PC-9 (cell line): ENCODE measurements around the gene MRPL40. TPM values are rescaled to one million over a fixed set of nuclear protein-coding genes. Genes with fewer than 3 reads are reported as not detected.

Source experiments
- BruUV-seq: library from RNA; stranded (reverse); fragments of 400-500 nt; replicated peaks from 2 replicates; lab custom pipeline; 2021; lab: Mats Ljungman, UMichigan
- CTCF ChIA-PET: fragments of 300-600 bp; sonication (Branson Sonifier 250); formaldehyde crosslinking; loops from one replicate; lab custom pipeline; 2022; ENCODE audit warnings: antibody characterized with exemption; lab: Charles Lee
- POLR2A ChIA-PET: fragments of 300-600 bp; sonication (Branson Sonifier 250); formaldehyde crosslinking; loops from one replicate; lab custom pipeline; 2022; ENCODE audit warnings: antibody characterized with exemption; ENCODE audit not compliant: unreplicated experiment; lab: Charles Lee
- DNase-seq, 2 experiments: peaks; one replicate each; pipeline versions ENCODE4 v3.0.0 to v3.0.0-alpha.2; 2015 to 2022; ENCODE audit warnings: mixed read lengths in 1 of 2
- H2AFZ ChIP-seq: fragments of 200-600 bp; sonication (generic); 2 replicates; pipeline ENCODE4 v1.8.1; 2017; ENCODE audit warnings: antibody characterized with exemption
- H3F3A ChIP-seq: fragments of 200-600 bp; sonication (generic); 2 replicates; pipeline ENCODE4 v1.8.1; 2017; ENCODE audit warnings: antibody characterized with exemption, mild to moderate bottlenecking, low read depth; ENCODE audit not compliant: insufficient read depth
- H3K27ac ChIP-seq: fragments of 200-600 bp; sonication (generic); 2 replicates; pipeline ENCODE4 v1.6.1; 2016; ENCODE audit warnings: mixed run types
- H3K27me3 ChIP-seq: fragments of 200-600 bp; sonication (generic); 2 replicates; pipeline ENCODE4 v1.6.1; 2016; ENCODE audit warnings: low read depth, mixed run types; ENCODE audit not compliant: insufficient read depth
- H3K36me3 ChIP-seq: fragments of 200-600 bp; sonication (generic); 2 replicates; pipeline ENCODE4 v1.6.1; 2016; ENCODE audit warnings: low read depth, mixed run types
- H3K4me1 ChIP-seq: fragments of 200-600 bp; sonication (generic); replicated peaks from 2 replicates; pipeline ENCODE4 v1.6.1; 2016; ENCODE audit warnings: mixed run types; ENCODE audit not compliant: insufficient read depth
- H3K4me2 ChIP-seq: fragments of 200-600 bp; sonication (generic); 2 replicates; pipeline ENCODE4 v1.6.1; 2017; ENCODE audit warnings: mixed run types
- H3K4me3 ChIP-seq: fragments of 200-600 bp; sonication (generic); 2 replicates; pipeline ENCODE4 v1.6.1; 2016; ENCODE audit warnings: mixed run types
- H3K79me2 ChIP-seq: fragments of 200-600 bp; sonication (generic); 2 replicates; pipeline ENCODE4 v1.6.1; 2017; ENCODE audit warnings: low read depth, mixed run types
- H3K9me2 ChIP-seq: fragments of 200-600 bp; sonication (generic); 2 replicates; pipeline ENCODE4 v1.8.1; 2017; ENCODE audit warnings: mild to moderate bottlenecking; ENCODE audit not compliant: insufficient read depth
- H3K9me3 ChIP-seq: fragments of 200-600 bp; sonication (generic); 2 replicates; pipeline ENCODE4 v1.8.1; 2016; ENCODE audit warnings: low read depth; ENCODE audit not compliant: insufficient read depth
- H4K20me1 ChIP-seq: fragments of 200-600 bp; sonication (generic); 2 replicates; pipeline ENCODE4 v1.8.1; 2017; ENCODE audit not compliant: insufficient read depth
- EZH2 ChIP-seq: fragments of 200-600 bp; sonication (generic); IDR thresholded peaks from 2 replicates; pipeline ENCODE4 v1.8.0; 2017; ENCODE audit warnings: antibody characterized with exemption, low read depth
- intact Hi-C: fragments of 100-400 bp; cut with micrococcal nuclease; formaldehyde crosslinking; loops from one replicate; pipeline ENCODE4 v1.10.0; 2022; ENCODE audit not compliant: unreplicated experiment
- total RNA-seq: library from RNA; stranded (reverse); gene quantifications from 2 replicates; pipeline ENCODE4 v1.2.3, GENCODE V29; 2021
- TF ChIP-seq, protein P1 (sequence below): fragments of 200-600 bp; sonication (generic); conservative IDR thresholded peaks from 2 replicates; pipeline ENCODE4 v1.6.1; 2017; ENCODE audit warnings: mixed run types, antibody characterized with exemption, mild to moderate bottlenecking, moderate library complexity

MRPL40 gene
- total RNA-seq, 1 experiment from 2014 or later = 25.1 TPM

DNA sequence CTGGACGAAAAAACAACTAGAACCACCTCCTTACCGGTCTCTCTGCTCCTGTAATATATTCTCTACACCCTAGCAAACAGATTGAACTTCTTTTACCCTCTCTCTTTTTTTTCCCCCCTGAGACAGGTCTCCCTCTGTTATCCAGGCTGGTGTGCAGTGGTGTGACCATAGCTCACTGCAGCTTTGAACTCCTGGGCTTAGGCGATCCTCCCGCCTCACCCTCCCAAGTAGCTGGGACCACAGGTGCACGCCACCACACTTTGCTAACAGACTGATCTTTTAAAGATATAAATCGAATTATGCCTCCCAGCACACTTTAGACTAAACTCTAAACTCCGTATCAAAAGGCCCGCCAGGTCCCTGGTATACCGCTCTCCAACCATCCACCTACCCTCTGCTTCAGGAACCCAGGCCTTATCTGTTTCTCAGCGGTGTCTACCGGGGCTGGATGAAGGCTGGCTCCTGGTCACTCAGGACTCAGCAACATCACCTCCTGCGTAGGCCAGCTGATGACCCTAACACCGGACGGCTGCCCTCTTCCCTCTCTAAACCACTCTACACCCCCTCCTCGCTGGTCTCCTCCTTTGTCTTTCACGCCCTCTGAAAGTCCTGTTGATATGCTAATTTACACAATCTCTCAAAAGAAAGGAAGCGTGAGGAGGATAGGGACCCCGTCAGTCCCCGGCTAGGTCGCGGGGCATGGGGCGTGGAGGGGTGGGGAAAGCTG, 14.4 kb downstream of the MRPL40 start:
- ChIA-PET POLR2A (interaction anchor here (0.5 to 0.7 kb wide), 4 partner anchors 33 to 267 kb away, joined by 3 read pairs; partner anchors contain the start of genes CDC45 and CLTCL1), CTCF (no interaction called here)
- peak overlapping the region; percentile 87 for H3K4me2 ChIP-seq
- no peaks in the 10 kb centered on the region for H3K36me3 ChIP-seq
- H3F3A ChIP-seq = no peaks in the 10 kb centered on the region; the same call in 1 of the 2 replicates
- H3K27ac ChIP-seq = peak overlapping the region; percentile 32; the same call in 1 of the 2 replicates
- TF ChIP-seq, protein P1, sequence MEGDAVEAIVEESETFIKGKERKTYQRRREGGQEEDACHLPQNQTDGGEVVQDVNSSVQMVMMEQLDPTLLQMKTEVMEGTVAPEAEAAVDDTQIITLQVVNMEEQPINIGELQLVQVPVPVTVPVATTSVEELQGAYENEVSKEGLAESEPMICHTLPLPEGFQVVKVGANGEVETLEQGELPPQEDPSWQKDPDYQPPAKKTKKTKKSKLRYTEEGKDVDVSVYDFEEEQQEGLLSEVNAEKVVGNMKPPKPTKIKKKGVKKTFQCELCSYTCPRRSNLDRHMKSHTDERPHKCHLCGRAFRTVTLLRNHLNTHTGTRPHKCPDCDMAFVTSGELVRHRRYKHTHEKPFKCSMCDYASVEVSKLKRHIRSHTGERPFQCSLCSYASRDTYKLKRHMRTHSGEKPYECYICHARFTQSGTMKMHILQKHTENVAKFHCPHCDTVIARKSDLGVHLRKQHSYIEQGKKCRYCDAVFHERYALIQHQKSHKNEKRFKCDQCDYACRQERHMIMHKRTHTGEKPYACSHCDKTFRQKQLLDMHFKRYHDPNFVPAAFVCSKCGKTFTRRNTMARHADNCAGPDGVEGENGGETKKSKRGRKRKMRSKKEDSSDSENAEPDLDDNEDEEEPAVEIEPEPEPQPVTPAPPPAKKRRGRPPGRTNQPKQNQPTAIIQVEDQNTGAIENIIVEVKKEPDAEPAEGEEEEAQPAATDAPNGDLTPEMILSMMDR = no peak
- TF ChIP-seq EZH2 = no peak
- H3K4me3 ChIP-seq = peak overlapping the region; percentile 87
- no peaks in the 10 kb centered on the region for H3K9me3 ChIP-seq
- intact Hi-C loops = no loop called here
- no peaks in the 10 kb centered on the region for H4K20me1 ChIP-seq
- BruUV-seq = TSS peak; percentile 27
- H3K79me2 ChIP-seq = peaks cover 20% of the 10 kb centered on the region
- H3K9me2 ChIP-seq = no peaks in the 10 kb centered on the region
- H3K4me1 ChIP-seq = peaks cover 5% of the 10 kb centered on the region
- no peaks in the 10 kb centered on the region for H3K27me3 ChIP-seq
- DNase-seq = no peak
- peak overlapping the region; percentile 83 for H2AFZ ChIP-seq

DNA sequence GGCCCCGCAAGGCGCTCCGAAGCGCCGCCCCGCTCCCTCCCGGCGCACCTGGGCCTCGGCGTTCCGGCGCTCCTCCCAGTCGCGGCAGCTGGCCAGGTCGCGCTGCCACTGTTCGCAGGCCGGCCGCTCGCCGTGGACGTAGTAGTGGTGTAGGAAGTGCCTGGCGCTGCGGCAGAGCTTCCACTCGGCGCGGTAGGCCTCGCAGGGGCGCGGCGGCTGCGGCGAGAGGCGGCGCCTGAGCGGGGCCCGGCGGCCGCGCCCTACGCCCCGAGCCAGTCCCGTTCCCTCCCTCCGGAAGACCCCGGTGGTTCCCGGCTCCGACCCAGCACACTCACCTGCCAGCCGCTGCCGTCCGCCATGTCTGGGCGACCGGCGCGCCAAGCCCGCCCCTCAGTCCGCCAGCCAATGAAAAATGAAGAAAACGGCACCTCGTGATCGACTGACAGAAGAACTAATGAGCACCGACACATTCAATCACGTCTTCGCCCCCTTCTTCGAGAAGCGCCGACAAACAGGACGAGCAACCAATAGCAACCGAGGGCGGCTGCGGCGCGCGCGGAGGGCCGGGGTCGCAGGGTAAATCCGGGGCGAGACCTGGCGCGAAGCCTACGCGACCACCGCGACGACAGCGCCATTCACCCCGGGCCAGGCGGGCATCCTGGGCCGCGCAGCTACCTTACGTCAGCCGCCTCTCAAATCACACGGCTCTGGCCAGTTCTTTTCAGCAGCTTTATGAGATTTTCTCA, 15.2 kb downstream of the MRPL40 start, which contains the start of gene C22orf39:
Gene C22orf39, minus strand, starts transcription at position 382 of the 746 bp plus-strand sequence. Its CDS starts 23 bp downstream, at position 359.
- BruUV-seq = no TSS peak
- Histone ChIP-seq H4K20me1 (no peaks in the 10 kb centered on the region), H3K9me3 (no peaks in the 10 kb centered on the region), H3K36me3 (no peaks in the 10 kb centered on the region), H3K9me2 (no peaks in the 10 kb centered on the region), H3F3A (no peaks in the 10 kb centered on the region; the same call in 1 of the 2 replicates), H3K4me2 (peak within 1 kb of the TSS; percentile 87), H3K27me3 (no peaks in the 10 kb centered on the region), H3K4me1 (peaks cover 5% of the 10 kb centered on the region), H2AFZ (peak within 1 kb of the TSS; percentile 85), H3K79me2 (peaks cover 20% of the 10 kb centered on the region), H3K27ac (peak within 1 kb of the TSS; percentile 32; the same call in 1 of the 2 replicates), H3K4me3 (peak within 1 kb of the TSS; percentile 87)
- DNase-seq = peak; percentile 75 to 81
- ChIA-PET CTCF (no interaction called here), POLR2A (interaction anchor here (0.5 to 0.7 kb wide), 4 partner anchors 32 to 267 kb away, joined by 3 read pairs; partner anchors contain the start of genes CDC45 and CLTCL1)
- TF ChIP-seq, protein P1 = no peak
- TF ChIP-seq EZH2 = no peak
- intact Hi-C loops = no loop called here

DNA sequence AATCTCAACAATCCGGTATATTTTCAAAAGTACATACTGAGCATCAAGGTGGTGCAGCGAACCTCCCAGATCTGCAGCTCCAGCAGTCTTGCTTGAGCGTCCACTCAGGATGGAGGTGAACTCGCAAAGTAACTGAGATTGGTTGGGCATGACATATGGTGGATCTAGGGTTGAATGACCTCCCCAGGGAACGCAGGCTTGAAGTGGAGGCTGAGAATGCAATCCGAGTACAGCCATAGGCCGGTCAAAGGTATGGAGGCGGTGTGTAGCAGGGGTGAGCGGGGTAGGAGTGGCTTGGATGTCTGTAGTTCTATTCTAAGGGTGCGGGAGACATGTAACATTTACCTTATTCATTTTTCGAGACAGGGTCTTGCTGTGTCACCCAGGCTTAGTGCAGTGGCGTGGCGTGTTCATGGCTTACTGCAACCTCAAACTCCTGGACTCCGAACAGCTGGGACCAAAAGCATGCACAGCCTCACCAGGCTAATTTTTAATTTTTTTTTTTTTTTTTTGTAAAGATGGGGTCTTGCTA, 15.8 kb downstream of the MRPL40 start:
- H3K79me2 ChIP-seq = peaks cover 20% of the 10 kb centered on the region
- H2AFZ ChIP-seq = peak overlapping the region; percentile 85
- no peaks in the 10 kb centered on the region for H3K27me3 ChIP-seq
- peak in 1 of 2 experiments; percentile 10 for DNase-seq
- no peaks in the 10 kb centered on the region for H3K9me2 ChIP-seq
- no peaks in the 10 kb centered on the region for H4K20me1 ChIP-seq
- H3K4me1 ChIP-seq = peaks cover 5% of the 10 kb centered on the region
- intact Hi-C loops = no loop called here
- peak overlapping the region; percentile 87 for H3K4me3 ChIP-seq
- H3K9me3 ChIP-seq = no peaks in the 10 kb centered on the region
- CTCF ChIA-PET = no interaction called here
- no peaks in the 10 kb centered on the region for H3K36me3 ChIP-seq
- 0 out of 2 replicates have a peak overlapping the region, but pooled peaks have one; percentile 32 for H3K27ac ChIP-seq
- H3F3A ChIP-seq = no peaks in the 10 kb centered on the region; the same call in 1 of the 2 replicates
- no peak for TF ChIP-seq EZH2
- TF ChIP-seq, protein P1 = no peak
- POLR2A ChIA-PET = no interaction called here
- BruUV-seq = no TSS peak
- peak overlapping the region; percentile 87 for H3K4me2 ChIP-seq
